Subcutaneous abdominal adipose tissue (tissue), 5 donors: ENCODE data around the gene DUSP28.

Source experiments
- H3K27ac ChIP-seq: one replicate; pipeline ENCODE4 v1.7.0; 2013; ENCODE audit warnings: low read depth, mild to moderate bottlenecking, inconsistent platforms, low read length, moderate library complexity
- H3K27me3 ChIP-seq, 5 donors: one replicate each; pipeline ENCODE4 v1.7.0; 2013; ENCODE audit warnings: low read length in 5 of 5, inconsistent platforms in 1 of 5; ENCODE audit not compliant: control insufficient read depth in 5 of 5, insufficient read depth in 4 of 5
- H3K36me3 ChIP-seq, 5 donors: one replicate each; pipeline ENCODE4 v1.7.0; 2013; ENCODE audit warnings: low read length in 5 of 5; ENCODE audit not compliant: control insufficient read depth in 5 of 5, insufficient read depth in 5 of 5
- H3K4me1 ChIP-seq, 5 donors: one replicate each; pipeline ENCODE4 v1.7.0; 2013; ENCODE audit warnings: low read length in 5 of 5, mild to moderate bottlenecking in 3 of 5, moderate library complexity in 1 of 5; ENCODE audit not compliant: control insufficient read depth in 5 of 5, insufficient read depth in 5 of 5
- H3K4me3 ChIP-seq, 5 donors: one replicate each; pipeline ENCODE4 v1.7.0; 2013; ENCODE audit warnings: low read length in 5 of 5, low read depth in 1 of 5
- H3K9ac ChIP-seq, 5 donors: one replicate each; pipeline ENCODE4 v1.7.0; 2013; ENCODE audit warnings: low read length in 5 of 5, mild to moderate bottlenecking in 4 of 5, moderate library complexity in 3 of 5
- H3K9me3 ChIP-seq, 5 donors: one replicate each; pipeline ENCODE4 v1.7.0; 2013; ENCODE audit warnings: low read length in 5 of 5; ENCODE audit not compliant: control insufficient read depth in 5 of 5
- donor health status: healthy.
- donor health status: healthy.
- donor health status: healthy.
- donor health status: healthy.
- donor health status: healthy.

The DUSP28 gene

GRCh38 chr2:240604939-240605716 lies 45.0 kb downstream of the DUSP28 start:
- H3K36me3 ChIP-seq, result peaks cover 0 to 14% (median 6%) of the 10 kb centered on the region in 5 donors
- no peaks in the 10 kb centered on the region for H3K9me3 ChIP-seq
- no peak overlapping the region for H3K9ac ChIP-seq
- H3K27ac ChIP-seq, result no peak overlapping the region
- peaks cover 2 to 15% (median 8%) of the 10 kb centered on the region in 5 donors for H3K4me1 ChIP-seq
- no peak overlapping the region for H3K4me3 ChIP-seq
- H3K27me3 ChIP-seq, result no peaks in the 10 kb centered on the region

- no peak overlapping the region for H3K27ac ChIP-seq
- peaks cover 0 to 5% (median 0%) of the 10 kb centered on the region in 5 donors for H3K36me3 ChIP-seq
- H3K9me3 ChIP-seq, result no peaks in the 10 kb centered on the region
- H3K4me1 ChIP-seq, result peaks cover 2 to 15% (median 8%) of the 10 kb centered on the region in 5 donors
- H3K9ac ChIP-seq, result no peak overlapping the region
- H3K27me3 ChIP-seq, result no peaks in the 10 kb centered on the region
- H3K4me3 ChIP-seq, result no peak overlapping the region
Measured at GRCh38 chr2:240605867-240606743, 45.9 kb downstream of the DUSP28 start.

- peaks cover 0 to 1% (median 0%) of the 10 kb centered on the region in 5 donors for H3K9me3 ChIP-seq
- H3K27ac ChIP-seq, result no peak overlapping the region
- peaks cover 0 to 8% (median 0%) of the 10 kb centered on the region in 5 donors for H3K4me1 ChIP-seq
- no peaks in the 10 kb centered on the region for H3K36me3 ChIP-seq
- H3K27me3 ChIP-seq, result no peaks in the 10 kb centered on the region
- H3K4me3 ChIP-seq, result no peak overlapping the region
- no peak overlapping the region for H3K9ac ChIP-seq
Measured at GRCh38 chr2:240611601-240612210, 51.5 kb downstream of the DUSP28 start.
